ENCODE data around the gene MRPS12.

GRCh38 chr19:38894968-38895367, 35.8 kb upstream of the MRPS12 start:
- TF ChIP-seq CTCF (IDR thresholded peaks at IDR 0.05) (no peak), POLR2A (IDR thresholded peaks at IDR 0.05) (no peak)
